ENCODE measurements around the gene AKAP7. TPM values are rescaled to one million over a fixed set of nuclear protein-coding genes. Genes with fewer than 3 reads are reported as not detected.

Gene AKAP7
- total and polyA plus RNA-seq, 4 donors = 4.2 to 25.0 (median 8.6) TPM

GRCh38 chr6:131129689-131130553 lies 5.3 kb upstream of the AKAP7 start:
- 76 to 80% methylated on average over 10 of the region's 10 CpGs for WGBS, 2 donors
- no peak overlapping the region for H3K27ac ChIP-seq (ENCODE audit: low read depth in 1 of 2, low read length in 1 of 2)
- no peaks in the 10 kb centered on the region for H3K27me3 ChIP-seq (ENCODE audit: control insufficient read depth in 3 of 3, insufficient read depth in 3 of 3, low read length in 2 of 3)
- no peaks in the 10 kb centered on the region for H3K36me3 ChIP-seq (ENCODE audit: control insufficient read depth in 4 of 4, insufficient read depth in 4 of 4, low read length in 4 of 4)
- no peak overlapping the region for H3K4me3 ChIP-seq
- H3K9ac ChIP-seq (ENCODE audit: insufficient read depth in 1 of 2, low read length in 2 of 2) = no peak overlapping the region
- no peak for TF ChIP-seq CTCF (IDR thresholded peaks at IDR 0.05; ENCODE audit: control extremely low read depth, extremely low read depth)
- H3K4me1 ChIP-seq (ENCODE audit: control insufficient read depth in 5 of 5, insufficient read depth in 5 of 5, low read length in 5 of 5) = peaks cover 0 to 4% (median 0%) of the 10 kb centered on the region in 5 donors
- no peaks in the 10 kb centered on the region for H3K9me3 ChIP-seq (ENCODE audit: control insufficient read depth in 4 of 4, insufficient read depth in 3 of 4, low read length in 3 of 4)
- DNase-seq (no peak), ATAC-seq (ENCODE audit: insufficient read depth, low FRiP score) (no peak)

DNA sequence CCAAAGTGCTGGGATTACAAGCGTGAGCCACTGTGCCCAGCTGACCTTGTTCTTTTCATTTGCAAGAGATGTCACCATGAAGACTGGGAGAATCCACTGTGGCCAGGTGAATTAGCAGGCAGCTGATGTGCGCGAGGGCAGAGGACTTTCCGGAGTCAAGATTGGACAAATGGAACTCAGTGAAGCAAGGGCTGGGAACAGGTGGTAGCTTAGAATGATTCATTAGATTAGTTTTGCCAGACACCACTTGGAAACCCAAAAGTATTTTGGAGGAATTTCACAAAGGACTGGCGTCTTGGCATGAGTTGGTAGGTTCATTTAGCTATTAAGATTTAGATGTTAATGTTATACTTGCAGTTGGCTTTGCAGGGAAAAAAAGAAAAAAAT lies 4.7 kb upstream of the AKAP7 start:
- no peak for DNase-seq
- H3K36me3 ChIP-seq (ENCODE audit: control insufficient read depth in 4 of 4, insufficient read depth in 4 of 4, low read length in 4 of 4) = no peaks in the 10 kb centered on the region
- peaks cover 0 to 4% (median 0%) of the 10 kb centered on the region in 5 donors for H3K4me1 ChIP-seq (ENCODE audit: control insufficient read depth in 5 of 5, insufficient read depth in 5 of 5, low read length in 5 of 5)
- ATAC-seq (ENCODE audit: insufficient read depth, low FRiP score) = no peak
- no peaks in the 10 kb centered on the region for H3K9me3 ChIP-seq (ENCODE audit: control insufficient read depth in 4 of 4, insufficient read depth in 3 of 4, low read length in 3 of 4)
- H3K27me3 ChIP-seq (ENCODE audit: control insufficient read depth in 3 of 3, insufficient read depth in 3 of 3, low read length in 2 of 3) = no peaks in the 10 kb centered on the region
- WGBS, 2 donors = 88 to 97% methylated on average over 5 of the region's 5 CpGs
- no peak for TF ChIP-seq CTCF (IDR thresholded peaks at IDR 0.05; ENCODE audit: control extremely low read depth, extremely low read depth)
- H3K27ac ChIP-seq (ENCODE audit: low read depth in 1 of 2, low read length in 1 of 2) = no peak overlapping the region
- no peak overlapping the region for H3K4me3 ChIP-seq
- no peak overlapping the region for H3K9ac ChIP-seq (ENCODE audit: insufficient read depth in 1 of 2, low read length in 2 of 2)

DNA sequence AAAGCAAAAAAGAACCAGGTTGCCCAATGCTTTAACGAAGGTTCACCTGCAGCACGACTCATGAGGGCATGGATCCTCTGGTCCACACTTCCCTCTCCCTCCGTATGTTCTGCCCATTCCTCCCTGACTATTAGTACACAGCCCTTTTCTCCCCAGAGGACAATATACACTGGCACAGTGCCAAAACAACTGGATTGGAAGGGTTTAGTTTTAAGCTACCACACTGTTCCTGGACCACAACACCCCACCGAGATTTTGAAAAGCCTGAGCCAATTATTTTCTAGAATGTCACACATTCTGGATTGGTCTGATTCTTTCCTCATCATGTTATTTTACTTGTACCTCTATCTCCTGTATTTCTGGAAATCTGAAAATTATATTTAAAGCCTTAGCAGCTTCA lies 2.9 kb upstream of the AKAP7 start:
- H3K27me3 ChIP-seq (ENCODE audit: control insufficient read depth in 3 of 3, insufficient read depth in 3 of 3, low read length in 2 of 3) = no peaks in the 10 kb centered on the region
- no peak overlapping the region for H3K4me3 ChIP-seq
- DNase-seq (no peak), ATAC-seq (ENCODE audit: insufficient read depth, low FRiP score) (no peak)
- WGBS, 2 donors = 85 to 87% methylated on average over 4 of the region's 4 CpGs
- H3K27ac ChIP-seq (ENCODE audit: low read depth in 1 of 2, low read length in 1 of 2) = no peak overlapping the region
- H3K36me3 ChIP-seq (ENCODE audit: control insufficient read depth in 4 of 4, insufficient read depth in 4 of 4, low read length in 4 of 4) = no peaks in the 10 kb centered on the region
- H3K9ac ChIP-seq (ENCODE audit: insufficient read depth in 1 of 2, low read length in 2 of 2) = no peak overlapping the region
- peaks cover 0 to 10% (median 0%) of the 10 kb centered on the region in 5 donors for H3K4me1 ChIP-seq (ENCODE audit: control insufficient read depth in 5 of 5, insufficient read depth in 5 of 5, low read length in 5 of 5)
- no peak for TF ChIP-seq CTCF (IDR thresholded peaks at IDR 0.05; ENCODE audit: control extremely low read depth, extremely low read depth)
- H3K9me3 ChIP-seq (ENCODE audit: control insufficient read depth in 4 of 4, insufficient read depth in 3 of 4, low read length in 3 of 4) = no peaks in the 10 kb centered on the region

Measured in lung (tissue), 12 donors.